Esophagus muscularis mucosa (tissue), 3 donors: ENCODE measurements around the gene GFY.

Source experiments
- POLR2A ChIP-seq: fragments of 450-650 bp; IDR thresholded peaks from one replicate; pipeline ENCODE4 v1.6.1; 2017; ENCODE audit warnings: antibody characterized with exemption, moderate library complexity, mild to moderate bottlenecking, low read depth
- POLR2AphosphoS5 ChIP-seq, 2 donors: sonication (generic); formaldehyde crosslinking; IDR thresholded peaks; one replicate each; pipeline ENCODE4 v1.6.1; 2017; ENCODE audit warnings: antibody characterized with exemption in 2 of 2
- TF ChIP-seq, protein P1 (sequence below), 3 experiments: fragments of 200-600 bp in 2 of 3; fragments of 450-650 bp in 1 of 3; sonication (generic) in 2 of 3; IDR thresholded peaks; one replicate each; pipeline ENCODE4 v1.5.1; 2017 to 2019; ENCODE audit warnings: antibody characterized with exemption in 3 of 3, mild to moderate bottlenecking in 2 of 3, moderate library complexity in 1 of 3

DNA sequence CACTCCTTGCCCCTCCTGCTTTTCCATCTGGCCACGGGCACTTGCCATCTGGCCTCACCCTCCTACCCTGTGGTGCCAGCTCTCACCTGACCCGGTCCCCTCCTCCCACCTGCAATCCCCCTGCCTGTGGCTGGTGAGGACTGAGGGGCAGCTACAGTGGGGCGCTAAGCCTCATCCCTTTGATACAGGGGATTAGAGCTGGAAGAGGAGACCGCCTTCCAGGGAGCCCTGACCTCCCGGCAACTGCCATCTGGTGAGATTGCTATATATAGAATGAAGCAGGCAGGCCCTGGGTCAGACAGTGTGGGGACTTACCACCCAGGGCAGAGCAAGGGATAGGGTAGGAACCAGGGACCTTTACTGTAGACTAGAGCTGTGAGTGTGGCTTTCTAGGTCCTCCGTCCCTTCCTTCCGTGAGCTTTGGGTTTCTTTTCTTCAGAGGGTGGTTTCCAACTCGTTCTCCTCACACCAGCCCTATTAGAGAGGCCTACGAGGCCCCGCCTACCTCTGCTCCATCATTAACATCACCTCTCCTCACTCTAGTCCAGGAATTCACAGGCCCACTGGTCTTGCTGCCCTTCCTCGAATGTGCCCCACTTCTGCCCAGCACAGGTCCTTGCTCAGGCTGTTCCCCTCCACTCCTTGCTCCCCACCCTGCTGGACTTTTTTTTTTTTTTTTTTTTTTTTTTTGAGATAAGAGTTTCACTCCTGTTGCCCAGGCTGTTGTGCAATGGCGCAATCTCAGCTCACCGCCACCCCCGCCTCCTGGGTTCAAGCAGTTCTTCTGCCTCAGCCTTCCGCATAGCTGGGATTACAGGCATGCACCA is 29.4 kb upstream of the GFY start:
- no peak for TF ChIP-seq POLR2A
- TF ChIP-seq, protein P1, sequence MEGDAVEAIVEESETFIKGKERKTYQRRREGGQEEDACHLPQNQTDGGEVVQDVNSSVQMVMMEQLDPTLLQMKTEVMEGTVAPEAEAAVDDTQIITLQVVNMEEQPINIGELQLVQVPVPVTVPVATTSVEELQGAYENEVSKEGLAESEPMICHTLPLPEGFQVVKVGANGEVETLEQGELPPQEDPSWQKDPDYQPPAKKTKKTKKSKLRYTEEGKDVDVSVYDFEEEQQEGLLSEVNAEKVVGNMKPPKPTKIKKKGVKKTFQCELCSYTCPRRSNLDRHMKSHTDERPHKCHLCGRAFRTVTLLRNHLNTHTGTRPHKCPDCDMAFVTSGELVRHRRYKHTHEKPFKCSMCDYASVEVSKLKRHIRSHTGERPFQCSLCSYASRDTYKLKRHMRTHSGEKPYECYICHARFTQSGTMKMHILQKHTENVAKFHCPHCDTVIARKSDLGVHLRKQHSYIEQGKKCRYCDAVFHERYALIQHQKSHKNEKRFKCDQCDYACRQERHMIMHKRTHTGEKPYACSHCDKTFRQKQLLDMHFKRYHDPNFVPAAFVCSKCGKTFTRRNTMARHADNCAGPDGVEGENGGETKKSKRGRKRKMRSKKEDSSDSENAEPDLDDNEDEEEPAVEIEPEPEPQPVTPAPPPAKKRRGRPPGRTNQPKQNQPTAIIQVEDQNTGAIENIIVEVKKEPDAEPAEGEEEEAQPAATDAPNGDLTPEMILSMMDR (IDR thresholded peaks at IDR 0.05) = no peak
- TF ChIP-seq POLR2AphosphoS5 (IDR thresholded peaks at IDR 0.05) = no peak
